CD4-positive, alpha-beta T cell (primary cell): Measurements from ENCODE around the gene COG5. TPM values are rescaled to one million over a fixed set of nuclear protein-coding genes. Genes with fewer than 3 reads are reported as not detected.

ENCODE experiments used
- ATAC-seq: fragments of 200-7000 bp; cut with Tn5 transposase; one replicate; pipeline ENCODE4 v1.10.0; 2022; ENCODE audit warnings: mild to moderate bottlenecking; ENCODE audit not compliant: poor library complexity
- CTCF ChIA-PET: fragments of 350-600 bp; sonication (Branson Sonifier 250); formaldehyde crosslinking; loops from one replicate; lab custom pipeline; 2021; ENCODE audit warnings: antibody characterized with exemption, inconsistent platforms; lab: Charles Lee
- POLR2A ChIA-PET: fragments of 350-600 bp; sonication (Branson Sonifier 250); formaldehyde crosslinking; loops from one replicate; lab custom pipeline; 2021; ENCODE audit warnings: antibody characterized with exemption, inconsistent platforms; lab: Charles Lee
- DNase-seq, 14 experiments: peaks; one replicate each; pipeline ENCODE4 v3.0.0-alpha.2; 2013 to 2020; ENCODE audit warnings: mixed read lengths in 2 of 14
- H3K27ac ChIP-seq, 2 donors: one replicate each; pipeline versions ENCODE4 v1.5.1 to v1.7.0; 2013; ENCODE audit warnings: low read length in 2 of 2, low read depth in 1 of 2, mild to moderate bottlenecking in 1 of 2
- H3K27me3 ChIP-seq, 2 experiments: 1 replicate in 1 of 2; 2 replicates in 1 of 2; pipeline versions ENCODE4 v1.6.1 to v1.7.0; 2013; ENCODE audit warnings: low read length in 2 of 2, control low read depth in 1 of 2, mild to moderate bottlenecking in 1 of 2, moderate library complexity in 1 of 2; ENCODE audit not compliant: insufficient read depth in 2 of 2, control insufficient read depth in 1 of 2
- H3K36me3 ChIP-seq: one replicate; pipeline ENCODE4 v1.6.1; 2013; ENCODE audit warnings: low read length, control low read depth; ENCODE audit not compliant: insufficient read depth
- H3K4me1 ChIP-seq: one replicate; pipeline ENCODE4 v1.6.1; 2013; ENCODE audit warnings: low read length, control low read depth; ENCODE audit not compliant: insufficient read depth
- H3K4me3 ChIP-seq: one replicate; pipeline ENCODE4 v1.5.1; 2013; ENCODE audit warnings: mild to moderate bottlenecking, low read length, moderate library complexity
- H3K9me3 ChIP-seq, 2 experiments: 1 replicate in 1 of 2; 2 replicates in 1 of 2; pipeline versions ENCODE4 v1.6.1 to v1.7.0; 2013; ENCODE audit warnings: low read length in 2 of 2, mild to moderate bottlenecking in 2 of 2, control low read depth in 1 of 2, moderate library complexity in 1 of 2; ENCODE audit not compliant: control insufficient read depth in 1 of 2, insufficient read depth in 1 of 2
- H3K27ac Mint-ChIP-seq: one replicate; pipeline ENCODE4 v1.8.0; 2020; ENCODE audit warnings: mixed read lengths
- H3K27me3 Mint-ChIP-seq: one replicate; pipeline ENCODE4 v1.8.0; 2021; ENCODE audit warnings: mixed read lengths
- H3K36me3 Mint-ChIP-seq: one replicate; pipeline ENCODE4 v1.8.0; 2021; ENCODE audit warnings: low read depth, mixed read lengths
- H3K4me1 Mint-ChIP-seq: one replicate; pipeline ENCODE4 v1.8.0; 2021; ENCODE audit warnings: low read depth, mixed read lengths
- H3K4me3 Mint-ChIP-seq: one replicate; pipeline ENCODE4 v1.8.0; 2020; ENCODE audit warnings: mild to moderate bottlenecking, mixed read lengths
- H3K9me3 Mint-ChIP-seq: one replicate; pipeline ENCODE4 v1.8.0; 2020; ENCODE audit warnings: mixed read lengths
- intact Hi-C, 2 experiments: fragments of 100-400 bp; cut with DNase I in 1 of 2; cut with micrococcal nuclease in 1 of 2; formaldehyde crosslinking; loops; one replicate each; pipeline versions ENCODE4 v1.15.1 to v1.9.0; 2023 to 2025; cut with DNase I, micrococcal nuclease
- total RNA-seq, 174 experiments: library from RNA in 2 of 174; stranded (reverse) in 2 of 174; gene quantifications; one replicate each; pipeline ENCODE4 v1.2.3 and lab custom pipeline; 2021 to 2026
- TF ChIP-seq, protein P1 (sequence below): fragments of 200-600 bp; IDR thresholded peaks from one replicate; pipeline ENCODE4 v1.8.0; 2022; ENCODE audit warnings: antibody characterized with exemption, mild to moderate bottlenecking

The COG5 gene
- total RNA-seq, 2 experiments from 2014 or later = 43.4 to 44.5 TPM

GRCh38 chr7:107185716-107186115 is 378.0 kb downstream of the COG5 start:
- Mint-ChIP-seq H3K4me3 (no peak overlapping the region), H3K27ac (peak overlapping the region; percentile 3), H3K36me3 (peaks cover 96% of the 10 kb centered on the region), H3K9me3 (no peaks in the 10 kb centered on the region), H3K4me1 (peaks cover 48% of the 10 kb centered on the region), H3K27me3 (no peaks in the 10 kb centered on the region)
- H3K4me3 ChIP-seq = no peak overlapping the region
- CTCF ChIA-PET = no interaction called here
- H3K4me1 ChIP-seq = no peaks in the 10 kb centered on the region
- POLR2A ChIA-PET = interaction anchor here (1.5 kb wide), 1 partner anchor 17 kb away, joined by 5 read pairs; the partner anchor contains the start of gene HBP1
- H3K27me3 ChIP-seq = no peaks in the 10 kb centered on the region
- peaks cover 93% of the 10 kb centered on the region for H3K36me3 ChIP-seq
- intact Hi-C loops = no loop called here
- H3K9me3 ChIP-seq = no peaks in the 10 kb centered on the region
- DNase-seq (no peak), ATAC-seq (no peak)
- TF ChIP-seq, protein P1, sequence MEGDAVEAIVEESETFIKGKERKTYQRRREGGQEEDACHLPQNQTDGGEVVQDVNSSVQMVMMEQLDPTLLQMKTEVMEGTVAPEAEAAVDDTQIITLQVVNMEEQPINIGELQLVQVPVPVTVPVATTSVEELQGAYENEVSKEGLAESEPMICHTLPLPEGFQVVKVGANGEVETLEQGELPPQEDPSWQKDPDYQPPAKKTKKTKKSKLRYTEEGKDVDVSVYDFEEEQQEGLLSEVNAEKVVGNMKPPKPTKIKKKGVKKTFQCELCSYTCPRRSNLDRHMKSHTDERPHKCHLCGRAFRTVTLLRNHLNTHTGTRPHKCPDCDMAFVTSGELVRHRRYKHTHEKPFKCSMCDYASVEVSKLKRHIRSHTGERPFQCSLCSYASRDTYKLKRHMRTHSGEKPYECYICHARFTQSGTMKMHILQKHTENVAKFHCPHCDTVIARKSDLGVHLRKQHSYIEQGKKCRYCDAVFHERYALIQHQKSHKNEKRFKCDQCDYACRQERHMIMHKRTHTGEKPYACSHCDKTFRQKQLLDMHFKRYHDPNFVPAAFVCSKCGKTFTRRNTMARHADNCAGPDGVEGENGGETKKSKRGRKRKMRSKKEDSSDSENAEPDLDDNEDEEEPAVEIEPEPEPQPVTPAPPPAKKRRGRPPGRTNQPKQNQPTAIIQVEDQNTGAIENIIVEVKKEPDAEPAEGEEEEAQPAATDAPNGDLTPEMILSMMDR = no peak
- no peak overlapping the region for H3K27ac ChIP-seq

GRCh38 chr7:107181172-107181571 is 382.5 kb downstream of the COG5 start:
- ATAC-seq = no peak
- DNase-seq = no peak
- ChIA-PET CTCF (interaction anchor here (0.6 to 1.3 kb wide), 3 partner anchors 14 to 34 kb away, joined by 3 to 5 read pairs (median 4); no protein-coding TSS in a partner anchor), POLR2A (interaction anchor here (0.9 to 7.8 kb wide), 2 partner anchors 13 to 406 kb away, joined by 3 to 82 read pairs; partner anchors contain the start of gene HBP1)
- Mint-ChIP-seq H3K27me3 (no peaks in the 10 kb centered on the region), H3K4me1 (peaks cover 62% of the 10 kb centered on the region), H3K36me3 (peaks cover 86% of the 10 kb centered on the region), H3K27ac (no peak overlapping the region), H3K4me3 (no peak overlapping the region), H3K9me3 (no peaks in the 10 kb centered on the region)
- peaks cover 75% of the 10 kb centered on the region for H3K36me3 ChIP-seq
- intact Hi-C loops = no loop called here
- H3K9me3 ChIP-seq = no peaks in the 10 kb centered on the region
- no peak overlapping the region for H3K4me3 ChIP-seq
- TF ChIP-seq, protein P1 = no peak
- H3K27me3 ChIP-seq = no peaks in the 10 kb centered on the region
- H3K27ac ChIP-seq = no peak overlapping the region
- H3K4me1 ChIP-seq = peaks cover 7% of the 10 kb centered on the region

GRCh38 chr7:107180378-107180777 is 383.3 kb downstream of the COG5 start:
- H3K9me3 Mint-ChIP-seq = no peaks in the 10 kb centered on the region
- intact Hi-C loops = no loop called here
- H3K36me3 Mint-ChIP-seq = peaks cover 84% of the 10 kb centered on the region
- no peaks in the 10 kb centered on the region for H3K27me3 Mint-ChIP-seq
- TF ChIP-seq, protein P1 = no peak
- Histone ChIP-seq H3K27me3 (no peaks in the 10 kb centered on the region), H3K36me3 (peaks cover 68% of the 10 kb centered on the region), H3K27ac (no peak overlapping the region), H3K4me3 (no peak overlapping the region), H3K4me1 (peaks cover 7% of the 10 kb centered on the region), H3K9me3 (no peaks in the 10 kb centered on the region)
- peaks cover 63% of the 10 kb centered on the region for H3K4me1 Mint-ChIP-seq
- no peak overlapping the region for H3K27ac Mint-ChIP-seq
- DNase-seq (peak in 11 of 14 experiments; percentile 23 to 84 (median 54)), ATAC-seq (peak; percentile 56)
- ChIA-PET POLR2A (interaction anchor here (0.9 to 7.8 kb wide), 2 partner anchors 12 to 405 kb away, joined by 3 to 82 read pairs; partner anchors contain the start of gene HBP1), CTCF (interaction anchor here (0.6 to 1.9 kb wide), 3 partner anchors 13 to 33 kb away, joined by 3 to 5 read pairs (median 4); no protein-coding TSS in a partner anchor)
- no peak overlapping the region for H3K4me3 Mint-ChIP-seq
